Gastroesophageal sphincter (tissue), 4 donors: ENCODE data around the gene AGFG1. TPM values are rescaled to one million over a fixed set of nuclear protein-coding genes. Genes with fewer than 3 reads are reported as not detected.

Source experiments
- ATAC-seq: fragments of 150-250 bp; one replicate; pipeline ENCODE4 v1.9.1; 2016; ENCODE audit warnings: mild to moderate bottlenecking, moderate library complexity
- H3K27ac ChIP-seq, 4 donors: fragments of 200-600 bp; sonication (generic) in 3 of 4; 1 replicate in 3 of 4; 2 replicates in 1 of 4; pipeline ENCODE4 v1.5.1; 2016 to 2019
- H3K27me3 ChIP-seq: fragments of 200-600 bp; sonication (generic); one replicate; pipeline ENCODE4 v1.5.1; 2019
- H3K36me3 ChIP-seq, 2 donors: fragments of 200-600 bp; sonication (generic); one replicate each; pipeline ENCODE4 v1.5.1; 2019; ENCODE audit warnings: control low read depth in 1 of 2
- H3K4me1 ChIP-seq, 3 donors: fragments of 200-600 bp; sonication (generic); 1 replicate in 2 of 3; 2 replicates in 1 of 3; pipeline ENCODE4 v1.5.1; 2016 to 2019; ENCODE audit warnings: control low read depth in 2 of 3
- H3K4me3 ChIP-seq, 2 donors: fragments of 200-600 bp; sonication (generic); one replicate each; pipeline ENCODE4 v1.5.1; 2019; ENCODE audit warnings: mild to moderate bottlenecking in 1 of 2, moderate library complexity in 1 of 2
- H3K9me3 ChIP-seq, 3 donors: fragments of 200-600 bp; sonication (generic); one replicate each; pipeline ENCODE4 v1.5.1; 2017 to 2019; ENCODE audit warnings: control low read depth in 2 of 3
- EP300 ChIP-seq: sonication (generic); formaldehyde crosslinking; IDR thresholded peaks from one replicate; pipeline ENCODE4 v1.6.1; 2017; ENCODE audit warnings: antibody characterized with exemption, mild to moderate bottlenecking
- POLR2A ChIP-seq, 2 donors: fragments of 450-650 bp; IDR thresholded peaks; one replicate each; pipeline ENCODE4 v1.6.1; 2017; ENCODE audit warnings: antibody characterized with exemption in 2 of 2, mild to moderate bottlenecking in 2 of 2, moderate library complexity in 1 of 2
- POLR2AphosphoS5 ChIP-seq: sonication (generic); formaldehyde crosslinking; IDR thresholded peaks from one replicate; pipeline ENCODE4 v1.6.1; 2017; ENCODE audit warnings: antibody characterized with exemption
- WGBS, 2 donors: methylation state at CpG; one replicate each; pipeline ENCODE4 v1.1.5; 2018; ENCODE audit warnings: low coverage in 1 of 2; 5-methylcytosine and 5-hydroxymethylcytosine counted together
- total RNA-seq, 4 donors: library from RNA; depleted of rRNA; stranded (reverse); fragments of >200 nt; gene quantifications; one replicate each; pipeline ENCODE4 v1.1.0, GENCODE V29; 2016
- TF ChIP-seq, protein P1 (sequence below), 4 experiments: fragments of 200-600 bp in 2 of 4; fragments of 450-650 bp in 2 of 4; sonication (generic) in 1 of 4; IDR thresholded peaks; one replicate each; pipeline ENCODE4 v1.5.1; 2017 to 2019; ENCODE audit warnings: antibody characterized with exemption in 4 of 4, mild to moderate bottlenecking in 2 of 4, moderate library complexity in 2 of 4

The AGFG1 gene
- total RNA-seq, 4 donors from 2014 or later: 26.0 to 73.1 (median 53.0) TPM

DNA sequence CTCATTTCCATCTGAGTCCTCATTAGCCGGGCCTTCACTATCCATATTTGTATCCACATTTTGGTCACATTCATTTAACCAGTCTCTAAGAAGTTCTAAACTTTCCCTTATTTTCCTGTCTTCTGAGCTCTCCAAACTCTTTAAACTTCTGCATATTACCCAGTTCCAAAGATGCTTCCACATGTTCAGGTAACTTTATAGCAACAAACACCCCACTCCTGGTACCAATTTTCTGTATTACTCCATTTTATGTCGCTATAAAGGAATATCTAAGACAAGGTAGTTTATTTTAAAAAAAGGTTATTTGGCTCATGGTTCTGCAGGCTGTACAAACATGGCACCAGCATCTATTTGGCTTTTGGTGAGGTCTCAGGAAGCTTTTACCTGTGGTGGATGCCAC, 38.8 kb upstream of the AGFG1 start:
- Histone ChIP-seq H3K36me3 (no peaks in the 10 kb centered on the region), H3K4me3 (no peak overlapping the region), H3K4me1 (no peaks in the 10 kb centered on the region), H3K9me3 (peaks cover 0 to 23% (median 0%) of the 10 kb centered on the region in 3 donors), H3K27me3 (no peaks in the 10 kb centered on the region), H3K27ac (no peak overlapping the region)
- 63 to 94% methylated on average over 2 of the region's 2 CpGs for WGBS, 2 donors
- ATAC-seq: no peak
- TF ChIP-seq EP300 (no peak), POLR2AphosphoS5 (no peak), POLR2A (IDR thresholded peaks at IDR 0.05) (no peak)
- TF ChIP-seq, protein P1, sequence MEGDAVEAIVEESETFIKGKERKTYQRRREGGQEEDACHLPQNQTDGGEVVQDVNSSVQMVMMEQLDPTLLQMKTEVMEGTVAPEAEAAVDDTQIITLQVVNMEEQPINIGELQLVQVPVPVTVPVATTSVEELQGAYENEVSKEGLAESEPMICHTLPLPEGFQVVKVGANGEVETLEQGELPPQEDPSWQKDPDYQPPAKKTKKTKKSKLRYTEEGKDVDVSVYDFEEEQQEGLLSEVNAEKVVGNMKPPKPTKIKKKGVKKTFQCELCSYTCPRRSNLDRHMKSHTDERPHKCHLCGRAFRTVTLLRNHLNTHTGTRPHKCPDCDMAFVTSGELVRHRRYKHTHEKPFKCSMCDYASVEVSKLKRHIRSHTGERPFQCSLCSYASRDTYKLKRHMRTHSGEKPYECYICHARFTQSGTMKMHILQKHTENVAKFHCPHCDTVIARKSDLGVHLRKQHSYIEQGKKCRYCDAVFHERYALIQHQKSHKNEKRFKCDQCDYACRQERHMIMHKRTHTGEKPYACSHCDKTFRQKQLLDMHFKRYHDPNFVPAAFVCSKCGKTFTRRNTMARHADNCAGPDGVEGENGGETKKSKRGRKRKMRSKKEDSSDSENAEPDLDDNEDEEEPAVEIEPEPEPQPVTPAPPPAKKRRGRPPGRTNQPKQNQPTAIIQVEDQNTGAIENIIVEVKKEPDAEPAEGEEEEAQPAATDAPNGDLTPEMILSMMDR (IDR thresholded peaks at IDR 0.05): no peak

DNA sequence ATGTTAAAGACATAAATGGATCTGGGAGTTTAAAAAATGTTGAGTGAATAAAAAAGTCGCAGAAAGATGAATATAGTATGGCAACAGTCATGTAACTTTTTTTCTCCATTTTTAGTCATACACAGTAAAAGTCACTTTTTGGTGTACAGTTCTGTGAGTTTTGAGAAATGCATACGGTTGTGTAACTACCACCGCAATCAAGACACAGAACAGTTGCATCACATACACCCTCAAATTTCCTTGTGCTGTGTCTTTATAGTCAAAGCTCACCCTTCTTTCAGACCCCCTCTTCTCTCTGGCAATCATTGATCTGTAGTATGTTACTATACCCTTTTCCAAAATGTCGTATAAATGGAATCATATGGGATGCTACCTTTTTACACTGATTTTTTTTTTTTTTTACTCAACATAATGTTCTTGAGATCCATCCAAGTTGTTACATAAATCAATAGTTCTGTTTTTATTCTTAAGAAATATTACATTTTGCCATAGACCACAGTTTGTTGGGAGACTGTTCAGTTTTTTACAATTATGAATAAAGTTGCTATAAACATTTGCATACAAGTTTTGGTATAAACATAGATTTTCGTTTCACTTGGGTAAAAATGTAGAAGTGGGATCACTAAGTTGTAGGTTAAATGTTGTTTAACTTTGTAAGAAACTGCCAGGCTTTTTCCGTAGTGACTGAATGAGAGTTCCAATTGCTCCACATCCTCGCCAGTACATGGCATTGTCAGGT, 35.4 kb upstream of the AGFG1 start:
- no peak for ATAC-seq
- 59 to 65% methylated on average over 7 of the region's 7 CpGs for WGBS, 2 donors

DNA sequence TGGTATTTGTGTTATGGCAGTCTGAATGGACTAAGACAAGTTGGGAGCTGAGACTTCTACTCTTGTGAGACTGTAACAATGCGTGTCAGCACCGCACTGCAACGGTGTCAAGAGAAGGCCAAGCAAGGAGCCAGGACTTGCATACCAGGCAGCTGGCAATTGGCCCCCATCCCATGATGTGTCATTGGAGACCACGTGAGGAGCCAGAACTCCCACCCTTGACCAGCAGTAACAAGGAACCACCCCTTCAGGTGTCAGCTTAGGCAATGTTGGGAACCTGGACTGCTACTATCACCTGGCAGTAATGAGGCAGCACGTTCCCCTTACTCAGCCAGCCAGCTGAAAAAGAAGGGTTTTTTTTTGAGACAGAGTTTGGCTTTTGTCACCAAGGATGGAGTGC, 32.7 kb upstream of the AGFG1 start:
- Histone ChIP-seq H3K4me3 (no peak overlapping the region), H3K36me3 (no peaks in the 10 kb centered on the region), H3K4me1 (no peaks in the 10 kb centered on the region), H3K27me3 (no peaks in the 10 kb centered on the region), H3K27ac (no peak overlapping the region), H3K9me3 (peaks cover 0 to under 1% (median 0%) of the 10 kb centered on the region in 3 donors)
- no peak for ATAC-seq
- WGBS, 2 donors: 87 to 90% methylated on average over 2 to 3 of the region's 5 CpGs
- TF ChIP-seq POLR2AphosphoS5 (no peak), POLR2A (IDR thresholded peaks at IDR 0.05) (no peak), EP300 (no peak)
- TF ChIP-seq, protein P1 (IDR thresholded peaks at IDR 0.05): no peak

More for the DNA sequence above, 35.4 kb upstream of the AGFG1 start:
- H3K36me3 ChIP-seq: no peaks in the 10 kb centered on the region
- TF ChIP-seq POLR2A (IDR thresholded peaks at IDR 0.05) (no peak), EP300 (no peak), POLR2AphosphoS5 (no peak)
- TF ChIP-seq, protein P1 (IDR thresholded peaks at IDR 0.05): no peak
- no peak overlapping the region for H3K4me3 ChIP-seq
- H3K27me3 ChIP-seq: no peaks in the 10 kb centered on the region
- H3K9me3 ChIP-seq: peaks cover 0 to 23% (median 0%) of the 10 kb centered on the region in 3 donors
- H3K4me1 ChIP-seq: no peaks in the 10 kb centered on the region
- H3K27ac ChIP-seq: no peak overlapping the region

DNA sequence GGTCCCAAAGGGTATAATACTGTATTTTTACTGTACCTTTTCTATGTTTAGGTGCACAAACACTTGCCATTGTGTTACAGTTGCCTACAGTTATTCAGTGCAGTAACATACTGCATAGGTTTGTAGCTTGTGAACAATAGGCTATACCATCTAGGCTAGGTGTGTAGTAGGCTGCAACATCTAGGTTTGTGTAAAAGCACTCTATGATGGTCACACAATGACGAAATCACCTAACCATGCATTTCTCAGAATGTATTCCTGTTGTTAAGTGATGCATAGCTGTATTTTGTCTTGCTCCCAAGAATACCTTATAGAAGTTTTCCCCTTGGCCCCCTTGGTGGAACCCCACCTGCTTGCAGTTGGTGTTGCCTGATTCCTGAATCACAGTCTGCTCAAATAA, 29.3 kb upstream of the AGFG1 start:
- H3K27ac ChIP-seq: no peak overlapping the region
- no peak overlapping the region for H3K4me3 ChIP-seq
- H3K27me3 ChIP-seq: no peaks in the 10 kb centered on the region
- H3K9me3 ChIP-seq: no peaks in the 10 kb centered on the region
- TF ChIP-seq POLR2A (IDR thresholded peaks at IDR 0.05) (no peak), EP300 (no peak)
- no peak for ATAC-seq
- no peaks in the 10 kb centered on the region for H3K36me3 ChIP-seq
- 86 to 92% methylated on average over 1 of the region's 1 CpG for WGBS, 2 donors
- H3K4me1 ChIP-seq: no peaks in the 10 kb centered on the region

DNA sequence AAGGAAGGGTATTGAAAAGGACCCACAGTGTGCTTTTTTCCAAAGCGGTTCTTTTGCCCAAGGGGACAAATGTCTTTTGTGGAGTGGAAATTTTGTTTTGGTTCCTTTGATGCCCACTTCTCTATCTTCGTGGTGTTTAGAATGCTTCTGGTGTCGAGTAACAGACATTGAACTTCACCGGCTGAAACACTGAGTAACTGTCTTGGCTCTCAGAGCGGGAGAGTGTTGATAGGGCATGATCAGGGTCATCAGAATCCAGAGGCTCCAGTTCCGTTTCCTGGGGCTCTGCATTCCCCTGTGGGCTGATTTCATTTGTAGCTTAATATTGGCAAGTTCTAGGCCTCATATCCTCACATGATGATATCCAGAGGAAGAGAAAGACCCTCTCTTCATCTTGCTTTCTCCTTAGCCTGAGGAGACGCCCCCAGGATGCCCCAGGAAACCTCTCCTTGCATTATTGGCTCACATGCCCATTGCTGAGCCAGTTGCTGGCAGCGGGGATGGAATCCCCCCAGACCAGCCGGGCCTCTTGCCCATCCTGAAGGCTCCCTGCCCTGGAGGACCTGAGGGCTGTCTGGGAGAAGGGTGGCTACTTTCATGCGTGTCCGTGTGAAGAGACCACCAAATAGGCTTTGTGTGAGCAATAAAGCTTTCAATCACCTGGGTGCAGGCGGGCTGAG, 27.9 kb upstream of the AGFG1 start:
- H3K27ac ChIP-seq: no peak overlapping the region
- WGBS, 2 donors: 54 to 60% methylated on average over 5 of the region's 12 CpGs
- no peaks in the 10 kb centered on the region for H3K36me3 ChIP-seq
- H3K27me3 ChIP-seq: no peaks in the 10 kb centered on the region
- no peak for ATAC-seq
- TF ChIP-seq POLR2AphosphoS5 (no peak), EP300 (no peak), POLR2A (IDR thresholded peaks at IDR 0.05) (no peak)
- TF ChIP-seq, protein P1 (IDR thresholded peaks at IDR 0.05): no peak
- H3K4me1 ChIP-seq: no peaks in the 10 kb centered on the region
- no peak overlapping the region for H3K4me3 ChIP-seq
- H3K9me3 ChIP-seq: no peaks in the 10 kb centered on the region
